HUDEP-2 (cell line): ENCODE results near the gene ZNF606.

Experiments used
- DNase-seq, 76 experiments: peaks; one replicate each; lab custom pipeline; 2025; ENCODE audit not compliant: unreplicated experiment in 76 of 76; lab: John Stamatoyannopoulos, UW

Gene ZNF606

DNA sequence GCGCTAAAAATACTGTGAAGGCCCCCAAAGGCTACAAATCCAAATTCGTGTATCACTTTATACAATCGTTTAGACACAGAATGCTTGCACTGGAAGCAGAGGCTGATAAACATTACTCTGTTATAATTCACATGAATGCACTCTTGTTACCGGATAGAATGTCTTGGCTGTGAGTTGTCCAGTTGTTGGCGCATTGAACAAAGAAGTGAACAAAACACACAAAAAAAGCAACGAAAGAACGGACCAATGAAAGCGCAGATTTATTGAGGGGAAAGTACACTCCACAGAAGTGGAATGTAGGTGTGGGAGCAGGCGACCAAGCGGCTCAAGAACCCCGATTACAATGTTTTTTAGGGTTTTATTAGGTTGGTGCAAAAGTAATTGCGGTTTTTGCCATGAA lies 66.9 kb downstream of the ZNF606 start:
- DNase-seq = no peak

DNA sequence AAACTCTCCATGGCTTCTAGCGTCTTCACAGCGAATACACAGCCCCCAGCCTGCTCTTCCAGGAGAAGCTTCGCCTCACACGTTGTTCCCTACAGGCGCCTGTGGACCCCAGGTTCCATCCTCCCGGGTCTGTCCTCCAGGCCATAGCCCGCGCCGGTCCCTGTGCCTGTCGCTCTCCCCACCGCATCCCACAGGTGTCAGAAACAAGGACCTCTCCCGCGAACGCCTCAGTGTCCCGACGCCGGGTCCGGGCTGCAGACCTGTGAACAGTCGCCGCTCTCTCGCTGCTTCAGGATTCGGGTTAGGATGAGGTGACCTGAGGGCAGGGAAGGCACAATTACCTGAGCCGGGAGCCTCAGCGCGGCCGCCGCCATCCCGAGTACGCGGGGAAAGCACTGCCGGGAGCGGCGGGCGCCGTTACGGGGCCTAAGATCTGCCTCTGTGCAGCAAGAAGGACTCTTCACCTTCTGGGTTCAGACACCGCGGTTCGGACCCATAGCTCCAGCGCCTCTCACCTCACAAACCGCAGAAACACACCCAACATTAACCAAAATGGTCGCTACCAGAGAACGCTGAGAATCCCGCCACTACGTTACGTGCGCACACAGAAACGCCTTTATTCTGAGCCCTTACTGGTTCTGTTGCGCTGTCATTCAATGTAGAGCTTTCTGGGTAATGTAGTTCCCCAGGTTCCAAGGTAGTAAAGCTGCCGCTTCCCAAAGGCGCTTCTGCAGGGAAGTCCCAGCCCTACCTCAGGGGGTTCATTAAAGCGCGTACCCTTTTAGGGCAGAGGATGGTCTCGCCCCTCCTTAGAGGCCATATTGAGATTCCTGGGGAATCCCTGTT lies 67.6 kb downstream of the ZNF606 start, which contains the start of gene ZNF418:
Gene ZNF418, minus strand, starts transcription at position 583 of the 846 bp plus-strand sequence. CDS start 1,580 bp downstream, outside the sequence.
- DNase-seq = no peak

DNA sequence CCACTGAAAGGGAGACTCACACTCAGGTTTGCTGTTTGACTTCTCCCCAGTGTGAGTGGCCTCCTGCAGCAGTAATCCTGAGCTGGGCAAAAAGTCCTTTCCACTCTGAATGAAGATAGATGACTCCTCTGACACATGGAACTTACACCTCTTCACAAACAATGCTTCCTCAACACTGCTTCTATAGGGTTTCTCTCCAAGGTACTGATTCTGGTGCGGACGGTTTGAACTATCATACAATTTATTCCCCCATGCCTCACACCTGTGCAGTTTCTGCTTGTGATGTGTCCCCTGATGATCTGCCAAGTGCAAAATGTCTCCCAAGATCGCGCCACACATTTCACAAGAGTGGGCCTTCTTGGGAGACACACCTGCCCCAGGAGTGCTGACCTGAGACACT lies 75.0 kb downstream of the ZNF606 start:
- no peak for DNase-seq
